HepG2 (cell line): ENCODE results near the gene TNFAIP3.

Source experiments
- CTCF ChIP-seq: sonication (generic); formaldehyde crosslinking; IDR thresholded peaks from 2 replicates; pipeline ENCODE4 v1.5.0; 2020; ENCODE audit warnings: mild to moderate bottlenecking, missing genetic modification reagents, moderate library complexity
- DNMT1 ChIP-seq: sonication (generic); formaldehyde crosslinking; IDR thresholded peaks from 2 replicates; pipeline ENCODE4 v1.5.1; 2020; ENCODE audit warnings: mild to moderate bottlenecking, missing genetic modification reagents
- ESRRA ChIP-seq: sonication (generic); formaldehyde crosslinking; IDR thresholded peaks from 2 replicates; pipeline ENCODE4 v1.5.1; 2020; ENCODE audit warnings: mild to moderate bottlenecking, low read depth, missing genetic modification reagents
- GABPA ChIP-seq, 2 experiments: IDR thresholded peaks; 2 replicates each; pipeline ENCODE4 v1.6.1; 2011 to 2016; ENCODE audit warnings: low read depth in 2 of 2, low read length in 1 of 2, missing biosample characterization in 1 of 2, missing genetic modification characterization in 1 of 2
- HNRNPUL1 ChIP-seq: fragments of 200-400 bp; formaldehyde crosslinking; IDR thresholded peaks from 2 replicates; pipeline ENCODE4 v1.6.1; 2017; ENCODE audit warnings: low read depth, mild to moderate bottlenecking, low read length, moderate library complexity
- MAFG ChIP-seq: sonication (generic); formaldehyde crosslinking; IDR thresholded peaks from 2 replicates; pipeline ENCODE4 v1.5.1; 2020; ENCODE audit warnings: mild to moderate bottlenecking, missing genetic modification reagents
- MBNL3 ChIP-seq: fragments of 250-450 bp; sonication (Bioruptor Pico); conservative IDR thresholded peaks from 2 replicates; pipeline ENCODE4 v1.8.0; 2022; ENCODE audit warnings: mild to moderate bottlenecking, inconsistent platforms
- POGK ChIP-seq: sonication (generic); formaldehyde crosslinking; conservative IDR thresholded peaks from 2 replicates; pipeline ENCODE4 v1.8.0; 2022; ENCODE audit warnings: mild to moderate bottlenecking, moderate library complexity, missing genetic modification reagents
- POLR2A ChIP-seq, 2 experiments: IDR thresholded peaks; 2 replicates each; pipeline ENCODE4 v1.6.1; 2011; ENCODE audit warnings: low read depth in 2 of 2, low read length in 2 of 2, mild to moderate bottlenecking in 1 of 2, moderate library complexity in 1 of 2; ENCODE audit not compliant: insufficient read depth in 1 of 2
- SP1 ChIP-seq, 2 experiments: fragments of 450-650 bp in 1 of 2; sonication (generic) in 1 of 2; formaldehyde crosslinking in 1 of 2; IDR thresholded peaks; 2 replicates each; pipeline versions ENCODE4 v1.4.0 to v1.6.1; 2016 to 2020; ENCODE audit warnings: missing genetic modification reagents in 1 of 2
- ZBTB21 ChIP-seq: sonication (generic); formaldehyde crosslinking; IDR thresholded peaks from 2 replicates; pipeline ENCODE4 v1.4.0; 2020; ENCODE audit warnings: missing genetic modification reagents
- ZNF101 ChIP-seq: sonication (generic); formaldehyde crosslinking; IDR thresholded peaks from 2 replicates; pipeline ENCODE4 v1.4.0; 2020; ENCODE audit warnings: mild to moderate bottlenecking, low read depth, missing genetic modification reagents, borderline replicate concordance
- ZNF138 ChIP-seq: sonication (generic); formaldehyde crosslinking; IDR thresholded peaks from 2 replicates; pipeline ENCODE4 v1.5.0; 2020; ENCODE audit warnings: mild to moderate bottlenecking, low read depth, missing genetic modification reagents

- TF ChIP-seq CTCF (CRISPR knock-in tag) (no peak), ESRRA (CRISPR knock-in tag) (no peak), MBNL3 (CRISPR knock-in tag) (no peak), GABPA (IDR thresholded peaks at IDR 0.05; ENCODE audit: low read depth, low read length) (no peak), GABPA (CRISPR knock-in tag; IDR thresholded peaks at IDR 0.05; ENCODE audit: low read depth) (no peak), MAFG (CRISPR knock-in tag) (no peak), ZNF138 (CRISPR knock-in tag) (no peak), POLR2A (IDR thresholded peaks at IDR 0.05; ENCODE audit: insufficient read depth in 1 of 2, low read depth in 2 of 2, low read length in 2 of 2) (no peak), ZBTB21 (CRISPR knock-in tag) (no peak), ZNF101 (no peak), POGK (no peak), HNRNPUL1 (no peak), SP1 (IDR thresholded peaks at IDR 0.05) (no peak), SP1 (CRISPR knock-in tag; IDR thresholded peaks at IDR 0.05) (no peak), DNMT1 (CRISPR knock-in tag) (no peak)
Observed at GRCh38 chr6:137851669-137852068, 15.4 kb upstream of the TNFAIP3 start.
